OCI-LY7 (cell line): ENCODE data around the gene MMP20. TPM values are rescaled to one million over a fixed set of nuclear protein-coding genes. Genes with fewer than 3 reads are reported as not detected.

Experiments
- BruUV-seq: library from RNA; stranded (reverse); fragments of 400-500 nt; replicated peaks from 2 replicates; lab custom pipeline; 2021; lab: Mats Ljungman, UMichigan
- CTCF ChIA-PET: fragments of 300-600 bp; sonication (Branson Sonifier 250); formaldehyde crosslinking; loops from one replicate; lab custom pipeline; 2022; ENCODE audit warnings: antibody characterized with exemption; ENCODE audit not compliant: unreplicated experiment; lab: Charles Lee
- POLR2A ChIA-PET: fragments of 300-600 bp; sonication (Branson Sonifier 250); formaldehyde crosslinking; loops from one replicate; lab custom pipeline; 2022; ENCODE audit warnings: antibody characterized with exemption; lab: Charles Lee
- DNase-seq: peaks from one replicate; pipeline ENCODE4 v3.0.0-alpha.2; 2015; ENCODE audit warnings: low spot score
- H2AFZ ChIP-seq: fragments of 200-600 bp; sonication (generic), shearing (Covaris generic); 2 replicates; pipeline ENCODE4 v1.6.1; 2014; ENCODE audit warnings: mild to moderate bottlenecking, antibody characterized with exemption, low read length, moderate library complexity
- H3K27ac ChIP-seq: fragments of 200-600 bp; sonication (generic); 2 replicates; pipeline ENCODE4 v1.5.1; 2014; ENCODE audit warnings: mixed run types, low read depth, mild to moderate bottlenecking, moderate library complexity, low read length, inconsistent platforms; ENCODE audit not compliant: poor library complexity, severe bottlenecking
- H3K36me3 ChIP-seq: fragments of 200-600 bp; sonication (generic); 2 replicates; pipeline ENCODE4 v1.6.1; 2014; ENCODE audit warnings: mild to moderate bottlenecking, antibody characterized with exemption, low read length, moderate library complexity, mixed read lengths; ENCODE audit not compliant: insufficient read depth
- H3K4me1 ChIP-seq: fragments of 200-600 bp; sonication (generic); 2 replicates; pipeline ENCODE4 v1.5.1; 2014; ENCODE audit warnings: mild to moderate bottlenecking, low read length; ENCODE audit not compliant: insufficient read depth, poor library complexity, severe bottlenecking
- H3K4me2 ChIP-seq: fragments of 200-600 bp; sonication (generic); 2 replicates; pipeline ENCODE4 v1.6.1; 2014; ENCODE audit warnings: mild to moderate bottlenecking, low read length
- H3K4me3 ChIP-seq: fragments of 200-600 bp; sonication (generic); 2 replicates; pipeline ENCODE4 v1.5.1; 2014; ENCODE audit warnings: mild to moderate bottlenecking, low read depth, low read length; ENCODE audit not compliant: poor library complexity, severe bottlenecking
- H3K79me2 ChIP-seq: fragments of 200-600 bp; sonication (generic); 2 replicates; pipeline ENCODE4 v1.6.1; 2016; ENCODE audit warnings: low read depth, mild to moderate bottlenecking, low read length, moderate library complexity, mixed read lengths; ENCODE audit not compliant: insufficient read depth
- H3K9me2 ChIP-seq: fragments of 200-600 bp; sonication (generic); 2 replicates; pipeline ENCODE4 v1.6.1; 2016; ENCODE audit warnings: mild to moderate bottlenecking, low read length, mixed read lengths; ENCODE audit not compliant: insufficient read depth
- H3K9me3 ChIP-seq: fragments of 200-600 bp; sonication (generic); 2 replicates; pipeline ENCODE4 v1.6.1; 2014; ENCODE audit warnings: mild to moderate bottlenecking, mixed run types, low read length, mixed read lengths
- H4K20me1 ChIP-seq: fragments of 200-600 bp; sonication (generic); 2 replicates; pipeline ENCODE4 v1.6.1; 2014; ENCODE audit warnings: mild to moderate bottlenecking, antibody characterized with exemption, low read length, moderate library complexity, mixed read lengths; ENCODE audit not compliant: insufficient read depth
- EZH2phosphoT487 ChIP-seq: fragments of 200-600 bp; sonication (generic); IDR thresholded peaks from 2 replicates; pipeline ENCODE4 v1.6.1; 2018; ENCODE audit warnings: low read depth, borderline replicate concordance, mild to moderate bottlenecking, mixed run types, antibody characterized with exemption, low read length, moderate library complexity, mixed read lengths
- intact Hi-C: fragments of 100-400 bp; cut with micrococcal nuclease; formaldehyde crosslinking; loops from one replicate; pipeline ENCODE4 v1.10.0; 2022; ENCODE audit not compliant: unreplicated experiment
- total RNA-seq, 2 experiments: library from RNA; depleted of rRNA in 1 of 2; stranded (reverse); fragments of >200 nt in 1 of 2; shearing (Covaris generic) in 1 of 2; gene quantifications; 2 replicates each; pipeline ENCODE4 v1.2.3, GENCODE V29; 2014 to 2022
- TF ChIP-seq, protein P1 (sequence below): fragments of 200-600 bp; sonication (generic); conservative IDR thresholded peaks from 2 replicates; pipeline ENCODE4 v1.5.1; 2014; ENCODE audit warnings: mild to moderate bottlenecking, antibody characterized with exemption, low read length, moderate library complexity, mixed read lengths

The MMP20 gene
- total RNA-seq, 2 experiments from 2014 or later: not detected

DNA sequence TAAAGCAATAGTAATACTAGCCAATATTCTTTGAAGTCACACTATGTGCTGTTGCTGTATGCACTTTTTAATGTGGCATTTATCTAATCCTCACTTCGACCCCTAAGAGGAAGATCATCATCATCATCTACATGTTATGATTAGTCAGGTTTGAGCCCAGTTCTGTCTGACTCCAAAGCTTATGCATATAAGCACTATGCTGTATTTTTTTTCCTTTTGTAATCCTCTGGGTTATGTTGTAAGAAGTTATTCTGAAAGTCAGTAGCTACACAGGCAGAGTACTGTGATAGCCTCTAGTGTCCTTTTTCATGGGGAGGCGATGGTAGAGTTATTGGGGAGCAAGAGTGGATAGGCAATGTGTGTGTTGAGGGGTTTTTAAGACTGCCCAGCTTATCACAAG is 11.1 kb downstream of the MMP20 start:
- CTCF ChIA-PET: interaction anchor here (0.8 to 2.6 kb wide), 10 partner anchors 53 to 320 kb away, joined by 3 to 29 read pairs (median 7); partner anchors contain the start of gene BIRC3
- H3K4me1 ChIP-seq: peaks cover 21% of the 10 kb centered on the region
- H3K36me3 ChIP-seq: no peaks in the 10 kb centered on the region
- no peaks in the 10 kb centered on the region for H3K9me2 ChIP-seq
- POLR2A ChIA-PET: interaction anchor here (0.7 to 2.6 kb wide), 10 partner anchors 7 to 272 kb away, joined by 3 to 10 read pairs (median 6); no protein-coding TSS in a partner anchor
- no TSS peak for BruUV-seq
- H3K79me2 ChIP-seq: no peaks in the 10 kb centered on the region
- intact Hi-C loops: loop anchor here (5.0 kb wide), 3 partner anchors 102 to 247 kb away; no protein-coding TSS in a partner anchor
- H2AFZ ChIP-seq: no peak overlapping the region
- no peak overlapping the region for H3K4me2 ChIP-seq
- no peaks in the 10 kb centered on the region for H3K9me3 ChIP-seq
- no peaks in the 10 kb centered on the region for H4K20me1 ChIP-seq
- no peak overlapping the region for H3K27ac ChIP-seq
- DNase-seq: no peak
- TF ChIP-seq EZH2phosphoT487: no peak
- TF ChIP-seq, protein P1, sequence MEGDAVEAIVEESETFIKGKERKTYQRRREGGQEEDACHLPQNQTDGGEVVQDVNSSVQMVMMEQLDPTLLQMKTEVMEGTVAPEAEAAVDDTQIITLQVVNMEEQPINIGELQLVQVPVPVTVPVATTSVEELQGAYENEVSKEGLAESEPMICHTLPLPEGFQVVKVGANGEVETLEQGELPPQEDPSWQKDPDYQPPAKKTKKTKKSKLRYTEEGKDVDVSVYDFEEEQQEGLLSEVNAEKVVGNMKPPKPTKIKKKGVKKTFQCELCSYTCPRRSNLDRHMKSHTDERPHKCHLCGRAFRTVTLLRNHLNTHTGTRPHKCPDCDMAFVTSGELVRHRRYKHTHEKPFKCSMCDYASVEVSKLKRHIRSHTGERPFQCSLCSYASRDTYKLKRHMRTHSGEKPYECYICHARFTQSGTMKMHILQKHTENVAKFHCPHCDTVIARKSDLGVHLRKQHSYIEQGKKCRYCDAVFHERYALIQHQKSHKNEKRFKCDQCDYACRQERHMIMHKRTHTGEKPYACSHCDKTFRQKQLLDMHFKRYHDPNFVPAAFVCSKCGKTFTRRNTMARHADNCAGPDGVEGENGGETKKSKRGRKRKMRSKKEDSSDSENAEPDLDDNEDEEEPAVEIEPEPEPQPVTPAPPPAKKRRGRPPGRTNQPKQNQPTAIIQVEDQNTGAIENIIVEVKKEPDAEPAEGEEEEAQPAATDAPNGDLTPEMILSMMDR: no peak
- no peak overlapping the region for H3K4me3 ChIP-seq

DNA sequence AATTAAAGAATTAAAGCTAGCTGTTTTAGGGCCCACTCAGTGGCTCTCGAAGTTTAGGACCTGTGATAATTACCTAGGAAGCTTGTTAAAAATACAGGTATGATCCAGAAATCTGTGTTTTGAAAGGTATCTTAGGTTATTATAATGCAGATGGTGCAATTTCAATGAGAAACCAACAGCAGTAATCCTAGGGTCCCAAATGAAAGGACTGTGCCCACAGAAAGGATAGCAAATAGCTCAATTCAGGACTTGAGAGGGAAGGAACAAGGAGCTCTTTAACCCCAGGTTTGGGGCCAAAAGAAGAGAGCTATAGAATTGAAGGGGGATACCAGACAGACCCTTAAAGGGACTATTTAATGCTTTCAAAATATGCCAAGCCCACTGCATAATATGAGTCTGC is 11.7 kb downstream of the MMP20 start:
- Histone ChIP-seq H4K20me1 (no peaks in the 10 kb centered on the region), H3K79me2 (no peaks in the 10 kb centered on the region), H3K36me3 (no peaks in the 10 kb centered on the region), H3K4me2 (peak overlapping the region; percentile 33; the same call in 1 of the 2 replicates), H3K4me3 (no peak overlapping the region), H3K9me2 (no peaks in the 10 kb centered on the region), H3K4me1 (peaks cover 21% of the 10 kb centered on the region), H3K27ac (no peak overlapping the region), H3K9me3 (no peaks in the 10 kb centered on the region), H2AFZ (peak overlapping the region; percentile 50)
- ChIA-PET CTCF (interaction anchor here (0.8 to 2.6 kb wide), 10 partner anchors 54 to 444 kb away, joined by 3 to 29 read pairs (median 8); partner anchors contain the start of gene BIRC3), POLR2A (interaction anchor here (0.5 to 2.6 kb wide), 16 partner anchors 8 to 284 kb away, joined by 3 to 10 read pairs (median 4); no protein-coding TSS in a partner anchor)
- TF ChIP-seq, protein P1: no peak
- TF ChIP-seq EZH2phosphoT487: no peak
- intact Hi-C loops: loop anchor here (1.0 to 5.0 kb wide), 6 partner anchors 101 to 325 kb away; no protein-coding TSS in a partner anchor
- no peak for DNase-seq
- BruUV-seq: no TSS peak

DNA sequence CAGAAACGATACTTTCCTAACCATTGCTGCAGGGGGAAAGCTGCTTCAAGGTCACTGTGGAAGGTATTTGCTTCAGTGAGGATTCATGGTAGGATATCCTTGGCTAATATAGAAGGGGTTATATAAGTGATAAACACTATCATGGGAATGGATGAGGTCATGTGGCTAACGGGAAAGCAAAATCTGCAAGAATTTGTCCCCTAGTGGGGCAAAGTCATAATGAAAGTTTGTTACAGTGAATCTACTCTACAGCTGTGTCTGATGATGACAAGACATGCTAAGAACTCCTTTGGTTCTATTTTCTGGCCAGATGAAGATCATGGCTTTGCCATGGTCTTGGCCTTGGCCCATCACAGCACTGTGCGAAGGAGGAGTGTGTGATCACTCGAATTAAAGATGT is 13.8 kb downstream of the MMP20 start:
- Histone ChIP-seq H3K4me2 (no peak overlapping the region), H3K79me2 (no peaks in the 10 kb centered on the region), H3K27ac (no peak overlapping the region), H2AFZ (peak overlapping the region; percentile 12; the same call in 1 of the 2 replicates), H4K20me1 (no peaks in the 10 kb centered on the region), H3K4me1 (peaks cover 21% of the 10 kb centered on the region), H3K9me2 (no peaks in the 10 kb centered on the region), H3K4me3 (no peak overlapping the region), H3K9me3 (no peaks in the 10 kb centered on the region), H3K36me3 (no peaks in the 10 kb centered on the region)
- no TSS peak for BruUV-seq
- ChIA-PET POLR2A (interaction anchor here (0.6 to 1.7 kb wide), 3 partner anchors 19 to 317 kb away, joined by 3 to 4 read pairs (median 4); no protein-coding TSS in a partner anchor), CTCF (interaction anchor here (0.6 kb wide), 1 partner anchor 733 kb away, joined by 3 read pairs; no protein-coding TSS in a partner anchor)
- intact Hi-C loops: loop anchor here (5.0 kb wide), 3 partner anchors 99 to 244 kb away; no protein-coding TSS in a partner anchor
- DNase-seq: no peak
- TF ChIP-seq, protein P1: no peak
- no peak for TF ChIP-seq EZH2phosphoT487
